Measurements from ENCODE around the gene MAN1C1. TPM values are rescaled to one million over a fixed set of nuclear protein-coding genes. Genes with fewer than 3 reads are reported as not detected.

MAN1C1 gene
- total RNA-seq, 1 donor from 2014 or later = 9.1 TPM

DNA sequence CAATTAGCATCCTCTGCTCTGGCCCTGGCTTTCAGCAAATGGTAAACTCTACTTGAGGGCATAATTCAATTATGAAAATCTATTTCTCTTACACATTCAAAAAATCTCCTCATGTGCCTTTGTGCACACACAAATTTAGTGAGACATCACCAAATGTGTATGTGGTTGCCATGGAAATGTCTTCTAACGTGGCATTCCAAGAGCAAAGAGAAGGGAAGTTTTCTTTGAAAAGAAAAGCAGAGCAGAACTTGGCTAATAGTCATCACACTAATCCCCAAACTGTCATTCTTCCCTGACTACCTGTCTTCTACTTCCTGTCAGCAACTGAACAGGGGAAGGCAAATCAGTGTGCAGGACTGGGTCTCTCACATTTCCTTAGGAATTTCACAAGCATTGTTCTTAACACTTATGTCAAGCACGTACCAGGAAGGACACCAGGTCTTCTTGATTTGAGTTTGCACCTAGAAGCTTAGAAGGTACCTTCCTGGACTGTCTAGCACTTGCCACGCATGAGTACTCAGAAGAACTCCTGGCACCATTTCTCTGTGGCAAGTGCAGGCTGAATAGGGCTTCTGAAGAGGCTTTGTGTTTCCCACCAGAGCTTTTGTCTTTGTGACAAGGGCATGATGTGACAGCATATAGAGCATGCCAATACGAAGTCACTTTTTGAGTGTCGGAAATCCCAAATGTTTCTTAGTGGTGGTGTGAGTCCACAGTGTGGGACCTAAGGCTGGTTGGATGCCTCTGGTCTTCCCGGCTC lies 32.3 kb downstream of the MAN1C1 start:
- Mint-ChIP-seq H3K27me3 (peaks cover 7% of the 10 kb centered on the region), H3K4me3 (no peak overlapping the region), H3K4me1 (ENCODE audit: unreplicated experiment) (peaks cover 13% of the 10 kb centered on the region), H3K36me3 (peaks cover 4% of the 10 kb centered on the region), H3K27ac (no peak overlapping the region), H3K9me3 (peaks cover 2% of the 10 kb centered on the region)
- TF ChIP-seq, protein P1, sequence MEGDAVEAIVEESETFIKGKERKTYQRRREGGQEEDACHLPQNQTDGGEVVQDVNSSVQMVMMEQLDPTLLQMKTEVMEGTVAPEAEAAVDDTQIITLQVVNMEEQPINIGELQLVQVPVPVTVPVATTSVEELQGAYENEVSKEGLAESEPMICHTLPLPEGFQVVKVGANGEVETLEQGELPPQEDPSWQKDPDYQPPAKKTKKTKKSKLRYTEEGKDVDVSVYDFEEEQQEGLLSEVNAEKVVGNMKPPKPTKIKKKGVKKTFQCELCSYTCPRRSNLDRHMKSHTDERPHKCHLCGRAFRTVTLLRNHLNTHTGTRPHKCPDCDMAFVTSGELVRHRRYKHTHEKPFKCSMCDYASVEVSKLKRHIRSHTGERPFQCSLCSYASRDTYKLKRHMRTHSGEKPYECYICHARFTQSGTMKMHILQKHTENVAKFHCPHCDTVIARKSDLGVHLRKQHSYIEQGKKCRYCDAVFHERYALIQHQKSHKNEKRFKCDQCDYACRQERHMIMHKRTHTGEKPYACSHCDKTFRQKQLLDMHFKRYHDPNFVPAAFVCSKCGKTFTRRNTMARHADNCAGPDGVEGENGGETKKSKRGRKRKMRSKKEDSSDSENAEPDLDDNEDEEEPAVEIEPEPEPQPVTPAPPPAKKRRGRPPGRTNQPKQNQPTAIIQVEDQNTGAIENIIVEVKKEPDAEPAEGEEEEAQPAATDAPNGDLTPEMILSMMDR (conservative IDR thresholded peaks at IDR 0.05) = no peak
- DNase-seq (ENCODE audit: extremely low spot score, unreplicated experiment) = no peak

DNA sequence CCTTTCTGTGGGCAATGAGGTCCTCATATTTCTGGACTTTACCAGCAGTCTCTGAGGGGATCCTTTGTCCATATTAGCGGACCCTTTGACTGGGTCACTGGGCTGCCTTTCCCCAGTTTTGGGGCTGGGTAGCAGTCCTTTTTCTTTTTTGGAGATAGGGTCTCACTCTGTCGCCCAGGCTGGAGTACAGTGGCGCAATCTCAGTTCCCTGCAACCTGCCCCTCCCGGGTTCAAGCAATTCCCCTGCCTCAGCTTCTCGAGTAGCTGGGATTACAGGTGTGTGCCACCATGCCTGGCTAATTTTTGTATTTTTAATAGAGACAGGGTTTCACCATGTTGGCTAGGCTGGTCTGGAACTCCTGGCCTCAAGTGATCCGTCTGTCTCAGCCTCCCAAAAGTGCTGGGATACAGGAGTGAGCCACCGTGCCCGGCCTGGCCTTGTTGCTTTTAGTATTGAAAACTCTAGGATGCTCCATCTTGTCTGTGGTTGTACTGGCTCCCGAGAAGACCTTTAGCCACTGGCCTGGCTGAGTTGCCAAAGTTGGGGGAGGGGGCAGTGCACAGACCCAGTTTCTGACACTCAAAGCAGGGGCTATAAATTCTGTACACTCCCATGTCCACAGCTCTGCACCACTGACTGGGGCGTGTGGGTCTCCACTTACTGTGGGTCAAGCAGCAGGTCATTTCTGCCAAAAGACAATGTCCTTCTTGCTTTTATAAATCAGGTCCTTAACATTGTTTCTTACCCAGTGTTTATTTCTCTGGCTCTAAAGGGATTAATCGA lies 33.1 kb downstream of the MAN1C1 start:
- peak; percentile 42 for DNase-seq (ENCODE audit: extremely low spot score, unreplicated experiment)
- H3K27ac Mint-ChIP-seq = no peak overlapping the region
- H3K27me3 Mint-ChIP-seq = peaks cover 3% of the 10 kb centered on the region

DNA sequence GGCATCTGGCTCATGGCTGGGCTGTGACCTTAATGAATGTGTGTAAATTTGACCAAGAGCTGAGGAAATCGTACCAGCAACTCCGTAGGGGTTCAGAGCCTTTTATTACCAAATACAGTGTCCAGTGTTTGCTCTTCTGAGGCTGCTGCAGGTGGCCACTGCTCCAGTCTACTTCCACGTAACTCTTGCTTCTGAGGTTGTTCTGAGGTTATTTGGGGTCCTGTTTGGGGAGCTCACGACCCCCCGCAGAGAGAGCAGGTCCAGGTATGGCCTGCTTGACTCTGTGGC lies 33.6 kb downstream of the MAN1C1 start:
- TF ChIP-seq, protein P1 (conservative IDR thresholded peaks at IDR 0.05) = no peak
- Mint-ChIP-seq H3K9me3 (no peaks in the 10 kb centered on the region), H3K27me3 (peaks cover 1% of the 10 kb centered on the region), H3K4me1 (ENCODE audit: unreplicated experiment) (peaks cover 16% of the 10 kb centered on the region), H3K36me3 (no peaks in the 10 kb centered on the region), H3K4me3 (no peak overlapping the region), H3K27ac (no peak overlapping the region)
- DNase-seq (ENCODE audit: extremely low spot score, unreplicated experiment) = peak; percentile 15

More for the DNA sequence above, 33.1 kb downstream of the MAN1C1 start:
- peaks cover 14% of the 10 kb centered on the region for H3K4me1 Mint-ChIP-seq (ENCODE audit: unreplicated experiment)
- H3K4me3 Mint-ChIP-seq = no peak overlapping the region
- TF ChIP-seq, protein P1 (conservative IDR thresholded peaks at IDR 0.05) = no peak
- no peaks in the 10 kb centered on the region for H3K9me3 Mint-ChIP-seq
- no peaks in the 10 kb centered on the region for H3K36me3 Mint-ChIP-seq

DNA sequence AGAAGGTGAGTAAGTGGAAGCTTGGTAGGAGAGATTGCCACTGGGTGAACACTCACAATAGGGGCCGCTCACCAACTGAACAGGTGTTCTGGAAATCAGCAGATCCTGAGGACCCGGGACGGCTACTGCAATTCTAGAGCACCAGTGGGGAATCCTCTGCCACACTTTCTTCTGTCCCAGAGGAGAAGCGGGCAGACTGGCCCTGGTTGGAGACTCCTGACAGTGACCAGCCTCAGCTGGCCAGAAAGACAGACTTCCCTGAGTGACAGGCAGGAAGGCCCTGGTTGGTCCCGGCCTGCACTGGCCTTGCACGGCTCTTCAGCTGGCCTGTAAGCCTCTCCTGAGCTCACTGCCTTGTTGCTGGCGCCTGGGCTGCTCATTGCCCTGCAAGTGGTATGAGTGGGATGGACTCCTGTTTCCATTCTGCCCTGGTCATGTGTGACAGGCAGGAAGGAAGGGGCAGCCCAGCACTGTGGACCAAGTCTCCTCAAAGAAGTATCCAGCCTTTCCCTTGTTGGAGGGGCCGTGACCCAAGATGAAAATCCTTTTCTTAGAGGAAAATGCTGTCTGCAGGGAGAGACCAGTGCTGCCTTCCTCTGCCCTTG lies 34.5 kb downstream of the MAN1C1 start:
- Mint-ChIP-seq H3K4me3 (no peak overlapping the region), H3K9me3 (no peaks in the 10 kb centered on the region), H3K27ac (no peak overlapping the region), H3K4me1 (ENCODE audit: unreplicated experiment) (peaks cover 22% of the 10 kb centered on the region), H3K27me3 (no peaks in the 10 kb centered on the region), H3K36me3 (no peaks in the 10 kb centered on the region)
- DNase-seq (ENCODE audit: extremely low spot score, unreplicated experiment) = peak; percentile 51
- TF ChIP-seq, protein P1 (conservative IDR thresholded peaks at IDR 0.05) = no peak

DNA sequence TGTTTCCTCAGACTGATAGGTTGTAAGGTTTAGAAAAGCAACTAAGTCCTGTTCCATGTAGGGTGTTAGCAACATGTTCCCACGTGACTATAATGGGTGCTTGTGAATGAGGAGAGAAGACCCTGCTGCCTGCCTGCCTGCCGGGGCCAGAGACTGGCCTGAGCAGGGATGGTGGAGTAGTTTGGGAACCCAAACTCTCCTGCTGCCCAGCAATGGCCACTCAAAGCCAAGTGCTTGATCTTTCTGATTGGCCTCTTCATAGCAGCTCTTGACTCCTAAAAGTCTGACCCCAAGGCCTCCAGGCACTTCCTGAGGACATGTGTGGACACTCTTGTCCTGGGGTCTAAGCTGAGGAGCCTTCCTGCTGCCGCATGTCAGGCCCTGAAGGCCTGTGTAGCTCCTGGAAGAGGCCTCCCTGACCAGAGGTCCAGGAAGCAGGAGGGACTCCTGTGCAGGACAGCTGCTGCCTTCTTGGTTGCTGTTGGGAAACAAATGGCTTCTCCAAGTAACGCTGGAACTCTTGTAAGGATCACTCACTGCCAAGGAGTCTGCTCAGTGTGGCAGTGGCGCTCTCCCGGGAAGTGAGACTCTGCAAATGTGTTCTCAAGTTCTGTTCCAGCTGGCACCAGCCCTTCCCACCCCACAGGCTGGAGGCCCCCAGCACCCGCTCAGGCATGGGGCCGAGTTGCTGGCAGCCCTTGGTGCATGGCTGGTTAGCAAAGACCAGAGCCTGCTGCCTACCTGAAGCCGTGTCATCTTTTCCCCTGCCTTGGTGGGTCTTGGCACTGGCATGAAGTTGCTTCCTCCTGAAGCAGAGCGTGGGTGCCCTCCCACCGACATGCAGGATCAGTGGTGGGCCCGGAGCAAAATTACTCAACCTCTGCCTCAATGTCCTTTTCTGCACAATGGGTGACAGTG lies 35.5 kb downstream of the MAN1C1 start:
- TF ChIP-seq, protein P1 (conservative IDR thresholded peaks at IDR 0.05) = no peak
- no peak overlapping the region for H3K27ac Mint-ChIP-seq
- no peaks in the 10 kb centered on the region for H3K36me3 Mint-ChIP-seq
- H3K9me3 Mint-ChIP-seq = no peaks in the 10 kb centered on the region
- H3K4me1 Mint-ChIP-seq (ENCODE audit: unreplicated experiment) = peaks cover 27% of the 10 kb centered on the region
- peak; percentile 58 for DNase-seq (ENCODE audit: extremely low spot score, unreplicated experiment)
- no peak overlapping the region for H3K4me3 Mint-ChIP-seq
- H3K27me3 Mint-ChIP-seq = no peaks in the 10 kb centered on the region

Measured in type B pancreatic cell (in vitro differentiated cells).